GM19328 (cell line): ENCODE measurements around the gene EEA1.
"Not testable (repeated sequence)": the region's sequence is repeated elsewhere in the genome, so short reads cannot be mapped to it uniquely, and the experiment has no call there.

Source experiments
- ATAC-seq: cut with Tn5 transposase; IDR thresholded peaks from one replicate; pipeline ENCODE4 v1.9.1; 2021; ENCODE audit warnings: mild to moderate bottlenecking, moderate library complexity; ENCODE audit not compliant: unreplicated experiment

Gene EEA1

DNA sequence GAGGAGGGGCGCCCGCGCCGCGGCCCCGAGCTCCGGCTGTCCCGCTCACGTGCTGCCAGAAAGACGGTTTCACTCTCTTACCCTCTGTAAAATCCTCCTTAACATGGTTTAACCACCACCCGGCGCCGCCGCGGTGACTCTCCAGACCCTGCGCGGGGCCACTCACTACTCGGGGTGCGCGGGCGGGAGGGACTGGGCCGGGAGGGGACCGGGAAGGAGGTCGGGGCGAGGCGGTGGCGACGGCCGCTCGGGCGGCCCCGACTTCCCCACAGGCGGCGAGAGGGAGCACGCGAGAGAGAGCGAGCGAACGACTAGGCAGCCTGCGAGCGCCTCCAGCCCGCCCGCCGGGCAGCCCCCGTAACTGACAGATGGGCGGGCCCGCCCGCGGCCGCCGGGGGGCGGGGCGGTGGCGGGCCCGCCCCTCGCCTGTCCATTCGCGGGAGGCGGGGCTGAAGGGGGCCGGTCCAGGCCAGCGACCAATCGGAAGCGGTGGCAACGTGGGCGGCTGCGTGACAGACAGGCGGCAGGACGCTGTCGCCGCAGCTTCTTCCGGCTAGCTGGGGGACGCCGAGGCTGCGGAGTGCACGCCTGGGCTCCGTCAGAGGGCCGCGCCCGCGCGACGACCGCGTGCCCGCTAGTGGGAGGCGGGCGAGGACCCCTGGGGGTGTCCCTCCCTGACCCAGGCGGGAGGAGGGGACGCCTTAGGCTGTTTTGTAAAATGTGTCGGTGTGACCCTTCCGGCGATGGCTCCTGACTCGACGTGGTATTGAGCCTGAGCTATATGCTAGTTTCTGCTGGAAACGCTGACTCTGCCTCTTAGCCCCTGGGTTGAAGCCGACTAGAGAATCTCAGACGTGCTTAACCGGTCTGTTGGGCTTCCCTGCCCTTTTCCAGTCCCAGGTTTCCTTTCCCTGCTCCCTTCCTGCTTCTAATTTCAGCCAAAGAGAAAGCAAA is at the start of gene EEA1:
EEA1 (minus strand) TSS at position 334 of the 954 bp plus-strand sequence; CDS start at position 105, 229 bp downstream.
- ATAC-seq = peak; percentile 86

DNA sequence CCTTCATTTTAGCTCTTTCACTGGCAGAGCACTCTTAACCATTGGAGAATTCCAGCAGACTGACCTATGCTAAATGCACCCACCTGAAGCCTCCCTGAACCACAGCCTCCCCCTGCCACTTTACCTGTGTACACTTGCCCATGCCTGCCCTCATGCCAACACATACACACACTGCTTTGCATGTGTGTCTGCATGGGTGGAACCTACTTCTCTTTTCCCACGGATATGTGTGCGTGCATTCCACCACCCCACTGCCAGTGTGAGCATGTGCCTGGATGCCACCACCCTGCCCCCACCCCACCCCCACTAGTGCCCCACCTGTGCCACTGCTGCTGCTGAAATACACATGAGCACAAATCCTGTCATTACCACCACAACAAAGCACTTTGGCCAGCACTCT is 49.5 kb upstream of the EEA1 start:
- ATAC-seq = no peak

DNA sequence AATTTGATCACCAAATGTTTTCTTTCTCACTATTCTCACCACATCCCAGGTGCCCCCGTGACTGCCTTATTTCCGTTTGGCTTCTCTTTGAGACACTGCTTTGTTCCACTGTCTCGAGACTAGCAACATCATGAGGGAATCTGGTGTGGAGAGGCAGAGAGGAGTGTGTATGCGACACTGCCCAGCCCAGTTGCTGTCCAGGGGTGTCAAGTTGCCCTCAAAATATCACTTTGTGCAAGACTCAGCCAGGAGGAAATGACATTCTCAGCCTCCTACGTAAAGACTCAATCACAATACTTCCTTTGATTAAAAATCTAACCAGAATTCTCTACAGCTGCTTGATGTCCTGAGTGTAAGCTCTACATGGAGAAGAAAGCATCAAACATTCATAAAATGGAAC is 48.2 kb upstream of the EEA1 start:
- ATAC-seq = no peak

DNA sequence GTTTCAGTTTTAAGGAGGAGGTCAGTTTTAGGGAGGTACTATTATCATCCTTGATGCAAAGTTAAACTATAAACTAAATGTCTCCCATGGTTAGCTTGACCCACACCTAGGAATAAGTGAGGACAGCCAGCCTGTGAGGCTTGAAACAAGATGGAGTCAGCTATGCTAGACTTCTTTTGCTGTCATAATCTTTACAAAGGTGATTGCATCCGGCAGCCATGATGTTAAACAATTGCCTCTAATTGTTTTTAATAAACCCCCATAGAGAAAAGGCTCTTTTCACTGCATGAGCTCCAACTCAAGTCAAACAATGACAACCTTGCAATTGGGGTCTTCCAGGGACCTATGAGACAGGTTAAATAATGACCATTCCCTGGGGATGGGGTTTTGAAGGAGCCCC is 45.7 kb upstream of the EEA1 start:
- no peak for ATAC-seq

DNA sequence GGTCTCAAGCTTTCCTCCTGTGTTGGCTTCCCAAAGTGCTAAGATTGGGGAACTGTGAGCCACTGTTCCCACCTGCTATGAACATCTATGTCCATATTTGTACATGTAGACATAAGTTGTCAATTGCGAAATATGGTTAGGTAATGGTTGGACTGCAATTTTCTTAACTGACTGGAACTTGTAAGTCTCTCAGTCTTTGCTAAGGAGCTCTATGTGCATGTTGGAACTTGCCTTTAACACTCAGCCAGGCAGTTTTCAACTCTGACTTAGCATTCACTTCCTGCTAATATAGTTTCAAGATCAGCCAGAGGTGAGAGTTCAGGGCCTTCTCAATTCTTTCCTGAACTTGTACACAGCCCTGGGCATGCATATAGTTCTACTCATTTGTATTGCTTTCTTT is 44.5 kb upstream of the EEA1 start:
- no peak for ATAC-seq

DNA sequence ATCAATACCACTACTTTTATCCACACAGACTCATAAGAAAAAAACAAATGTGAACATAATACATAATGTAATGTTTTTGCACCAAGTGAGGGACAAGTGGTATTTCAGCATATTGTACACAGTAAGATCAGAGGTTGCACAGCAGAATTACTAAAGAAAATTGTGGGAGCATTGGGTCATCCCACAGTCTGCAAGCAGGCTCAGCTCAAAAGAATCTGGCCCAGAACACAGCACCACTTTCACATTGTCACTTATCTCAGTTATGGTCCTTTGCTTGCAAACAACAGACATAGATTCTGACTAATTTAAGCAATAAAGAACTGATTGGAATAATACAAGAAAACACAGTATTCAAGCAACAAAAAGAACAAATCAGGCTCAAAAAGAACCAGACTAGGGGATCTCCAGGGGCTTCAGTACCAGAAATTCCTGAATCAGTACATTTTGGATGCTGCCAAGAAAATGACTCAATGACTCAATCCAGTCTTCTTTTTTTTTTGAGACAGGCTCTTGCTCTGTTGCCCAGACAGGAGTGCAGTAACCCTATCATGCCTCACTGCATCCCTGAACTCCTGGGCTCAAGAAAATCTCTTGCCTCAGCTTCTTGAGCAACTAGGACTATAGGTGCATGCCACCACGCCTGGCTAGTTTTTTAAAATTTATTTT is 42.9 kb upstream of the EEA1 start:
- ATAC-seq = no peak

DNA sequence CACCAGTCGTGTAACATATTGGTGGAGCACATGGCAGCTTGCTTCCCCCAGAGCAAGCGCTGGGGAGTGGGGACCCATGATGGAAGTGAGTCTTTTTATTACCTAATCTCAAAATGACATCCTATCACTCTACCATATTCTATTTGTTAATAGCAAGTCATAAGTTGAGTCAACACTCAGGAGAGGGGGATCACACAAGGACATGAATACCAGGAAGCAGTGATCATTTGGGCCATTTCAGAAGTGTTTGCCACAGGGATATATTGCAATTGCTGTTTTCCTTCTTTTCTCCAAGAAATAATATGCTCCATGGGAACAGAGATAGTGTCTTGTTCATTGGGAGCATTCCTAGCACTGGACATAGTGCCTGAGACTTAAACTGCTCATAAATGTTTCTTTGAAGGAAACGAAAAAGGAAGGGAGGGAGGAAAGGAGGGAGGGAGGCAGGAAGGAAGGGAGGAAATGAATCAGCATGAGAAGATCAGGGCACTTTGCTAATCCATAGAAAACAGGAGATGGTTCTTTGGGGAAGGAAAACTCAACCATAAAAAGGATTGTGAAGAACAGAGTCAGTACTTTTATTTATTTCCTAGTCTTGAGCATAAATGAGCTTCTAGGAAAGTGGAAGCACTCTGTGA is 39.2 kb upstream of the EEA1 start:
- ATAC-seq = no peak

DNA sequence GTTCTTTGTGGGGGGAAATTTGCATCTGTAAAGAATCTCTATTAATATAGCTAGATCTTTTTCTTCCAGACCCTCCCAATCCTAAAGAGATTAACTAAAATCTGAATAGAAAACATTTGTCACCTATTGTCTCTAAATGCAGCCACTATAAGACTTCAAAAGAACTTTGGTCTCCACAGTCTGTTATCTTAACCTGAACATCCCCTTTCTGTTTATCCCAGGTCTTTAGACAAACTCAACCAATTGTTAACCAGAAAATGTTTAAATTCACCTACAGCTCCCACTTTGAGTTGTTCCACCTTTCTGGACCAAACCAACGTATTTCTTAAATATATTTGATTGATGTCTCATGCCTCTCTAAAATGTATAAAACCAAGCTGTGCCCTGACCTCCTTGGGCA is 35.3 kb upstream of the EEA1 start:
- ATAC-seq = not testable (repeated sequence)

DNA sequence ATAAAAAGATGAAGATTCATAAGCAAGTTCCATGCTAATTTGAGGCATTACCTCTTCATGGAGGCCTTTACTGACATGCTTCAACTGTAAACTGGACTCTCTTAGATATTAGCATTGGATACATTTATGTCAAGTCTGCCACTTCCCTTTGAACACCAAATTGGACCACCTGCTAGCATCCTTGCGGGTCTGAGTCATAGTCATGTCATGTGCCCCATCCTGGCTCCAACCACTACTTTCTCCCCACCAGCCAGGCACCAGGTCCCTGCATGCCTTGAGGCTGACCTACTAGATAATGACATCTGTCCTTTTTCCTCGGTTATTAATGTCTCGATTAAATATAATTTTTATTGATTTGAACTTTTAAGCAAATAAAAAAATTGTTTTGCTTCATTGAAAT is 32.9 kb upstream of the EEA1 start:
- no peak for ATAC-seq

DNA sequence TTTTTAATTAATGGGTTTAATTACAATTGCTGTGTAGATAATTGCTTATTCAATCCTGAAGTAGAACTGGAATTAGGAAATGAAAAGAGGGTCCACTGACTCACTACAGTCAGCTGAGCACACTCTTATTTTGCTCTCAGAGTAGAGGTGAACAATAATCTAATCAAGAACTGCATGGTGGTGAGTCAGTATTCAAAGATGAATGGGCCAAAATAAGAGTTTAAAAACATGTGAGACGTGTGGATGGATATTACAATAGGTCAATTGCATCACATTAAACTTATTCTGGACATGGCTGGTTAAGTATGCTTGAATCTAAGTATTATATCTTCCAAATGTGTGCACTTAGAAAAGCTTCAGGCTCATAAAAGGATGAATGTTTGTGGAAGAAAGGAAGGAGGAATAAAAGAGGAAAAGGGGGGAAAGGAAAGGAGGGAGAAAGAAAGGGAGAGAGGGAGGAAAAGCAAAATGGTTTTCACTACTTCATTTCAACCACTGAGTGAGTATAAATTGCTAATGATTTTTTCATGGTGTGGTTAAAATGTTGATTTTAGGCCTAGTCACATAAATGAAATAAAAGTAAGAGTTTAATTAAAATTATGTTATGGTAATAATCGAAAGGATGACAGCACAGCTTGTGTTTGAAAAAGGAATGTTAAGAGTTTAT is 27.0 kb upstream of the EEA1 start:
- ATAC-seq = no peak

DNA sequence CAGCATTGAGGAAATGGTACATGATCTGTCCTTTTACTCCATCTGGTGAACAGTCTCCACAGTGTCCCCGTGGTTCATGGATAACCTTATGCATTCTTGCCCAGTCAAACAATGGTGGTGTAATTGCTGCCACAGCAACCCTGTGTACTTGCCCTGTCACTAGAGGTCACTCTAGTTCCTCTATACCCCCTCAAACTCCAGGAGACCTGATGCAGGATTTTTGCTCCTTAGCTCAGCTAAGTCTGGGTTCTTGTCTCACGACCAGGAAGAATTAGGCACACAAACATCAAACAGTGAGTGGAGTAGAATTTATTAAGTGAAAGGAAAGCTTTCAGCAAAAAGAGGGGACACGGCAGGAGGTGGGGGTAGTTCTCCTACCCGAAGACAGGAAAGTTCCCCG is 24.7 kb upstream of the EEA1 start:
- ATAC-seq = no peak

DNA sequence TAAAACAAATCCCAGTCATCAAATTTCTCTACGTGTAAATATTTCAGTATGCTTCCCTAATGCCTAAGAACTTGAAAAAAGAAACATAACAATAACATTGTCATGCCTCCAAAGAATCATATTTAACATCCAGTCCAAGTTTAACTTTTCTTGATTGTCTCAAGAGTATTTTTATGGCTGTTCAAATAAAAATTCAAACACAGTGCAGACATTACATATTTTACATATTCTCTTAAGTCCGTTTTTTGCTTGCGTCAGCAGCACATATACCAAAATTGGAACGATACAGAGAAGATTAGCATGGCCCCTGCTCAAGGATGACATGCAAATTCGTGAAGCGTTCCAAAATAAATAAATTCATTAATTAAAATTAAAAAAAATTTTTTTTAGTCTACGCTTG is 23.3 kb upstream of the EEA1 start:
- no peak for ATAC-seq

DNA sequence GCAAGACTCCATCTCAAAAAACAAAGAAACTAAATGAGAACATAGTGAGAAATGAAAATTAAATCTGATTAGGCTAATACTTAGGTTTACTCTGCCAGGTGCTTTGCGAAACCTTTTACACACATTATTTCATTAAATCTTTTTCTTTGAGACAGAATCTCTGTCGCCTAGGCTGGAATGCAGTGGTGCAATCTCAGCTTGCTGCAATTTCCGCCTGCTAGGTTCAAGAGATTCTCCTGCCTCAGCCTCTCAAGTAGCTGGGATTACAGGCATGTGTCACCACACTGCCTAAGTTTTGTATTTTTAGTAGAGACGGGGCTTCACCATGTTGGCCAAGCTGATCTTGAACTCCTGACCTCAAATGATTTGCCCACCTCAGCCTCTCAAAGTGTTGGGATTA is 21.9 kb upstream of the EEA1 start:
- no peak for ATAC-seq

DNA sequence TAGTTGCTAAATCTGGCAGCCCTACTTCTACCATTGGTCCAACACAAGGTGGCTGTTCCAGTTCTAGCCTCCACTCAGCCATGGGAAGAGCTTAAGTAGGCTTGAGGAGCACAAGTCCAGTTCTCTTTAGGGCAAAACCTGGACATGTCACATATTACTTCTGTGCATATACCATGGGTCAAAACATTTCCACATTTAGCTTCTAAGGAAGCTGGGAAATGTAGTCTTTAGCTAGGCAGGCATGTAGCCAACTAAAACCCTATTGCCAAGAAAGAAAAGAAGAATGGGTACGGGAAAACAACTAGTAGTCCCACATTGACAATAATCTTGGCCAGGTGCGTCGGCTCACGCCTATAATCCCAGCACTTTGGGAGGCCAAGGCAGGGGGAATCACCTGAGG is 20.9 kb upstream of the EEA1 start:
- ATAC-seq = no peak

DNA sequence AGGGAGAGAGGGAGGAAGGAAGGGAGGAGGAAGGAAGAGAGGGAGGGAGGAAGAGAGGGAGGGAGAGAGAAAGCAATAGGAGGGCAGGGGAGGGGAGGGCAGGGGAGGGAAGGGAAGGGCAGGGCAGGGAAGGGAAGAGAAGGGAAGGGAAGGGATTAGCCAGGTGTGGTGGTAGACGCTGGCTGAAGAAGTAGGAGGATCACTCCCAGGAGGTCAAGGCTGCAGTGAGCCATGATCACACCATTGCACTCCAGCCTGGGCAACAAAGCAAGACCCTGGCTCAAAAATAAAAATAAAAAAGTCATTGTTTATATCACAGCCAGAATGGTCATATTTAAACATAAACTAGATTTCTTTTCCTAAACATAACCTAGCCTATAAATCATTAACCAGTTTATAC is 20.4 kb upstream of the EEA1 start:
- no peak for ATAC-seq

DNA sequence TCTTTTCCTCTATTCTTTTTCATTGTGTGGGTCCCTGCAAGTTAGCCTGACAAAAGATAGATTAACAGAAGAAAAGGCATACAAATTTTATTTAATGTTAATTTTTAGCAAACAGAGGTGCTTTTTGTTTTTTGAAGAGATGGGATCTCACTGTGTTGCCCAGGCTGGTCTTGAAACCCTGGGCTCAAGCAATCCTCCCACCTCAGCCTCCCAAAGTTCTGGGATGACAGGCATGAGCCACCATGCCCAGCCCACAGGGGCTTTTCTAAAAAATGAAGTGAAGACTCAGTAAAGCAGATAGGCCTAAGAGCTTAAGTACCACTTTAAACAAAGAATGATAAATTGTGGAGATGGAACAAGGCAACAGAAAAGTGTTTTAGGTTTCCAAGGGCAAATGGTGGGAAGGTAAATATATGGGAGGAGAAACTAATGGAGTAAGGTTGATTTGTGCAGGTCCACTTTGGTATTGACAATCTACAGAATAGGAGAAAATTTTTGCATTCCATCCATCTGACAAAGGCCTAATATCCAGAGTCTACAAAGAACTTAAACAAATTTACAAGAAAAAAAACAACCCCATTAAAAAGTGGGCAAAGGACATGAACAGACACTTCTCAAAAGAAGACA is 18.6 kb upstream of the EEA1 start:
- no peak for ATAC-seq

DNA sequence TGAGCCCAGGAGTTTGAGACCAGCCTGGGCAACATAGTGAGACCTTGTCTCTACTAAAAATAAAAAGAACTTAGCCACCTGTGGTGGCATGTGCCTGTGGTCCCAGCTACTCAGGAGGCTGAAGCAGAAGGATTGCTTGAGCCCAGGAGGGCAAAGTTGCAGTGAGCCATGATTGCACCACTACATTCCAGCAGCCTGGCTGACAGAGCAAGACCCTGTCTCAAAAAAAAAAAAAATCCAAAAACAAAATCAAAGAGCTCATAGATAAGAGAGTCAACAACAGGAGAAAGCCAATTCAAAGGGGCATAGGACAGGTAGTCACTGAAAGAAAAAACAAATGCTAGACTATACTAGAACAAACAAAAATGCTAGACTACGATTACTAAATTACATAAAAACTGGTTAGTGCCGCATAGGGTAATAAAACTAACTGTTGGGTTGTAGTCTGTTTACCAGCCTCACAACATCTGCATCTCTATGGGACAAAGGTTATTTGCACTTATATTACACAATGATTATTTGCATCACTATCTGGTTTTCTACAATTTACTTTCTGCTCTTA is 16.6 kb upstream of the EEA1 start:
- no peak for ATAC-seq

DNA sequence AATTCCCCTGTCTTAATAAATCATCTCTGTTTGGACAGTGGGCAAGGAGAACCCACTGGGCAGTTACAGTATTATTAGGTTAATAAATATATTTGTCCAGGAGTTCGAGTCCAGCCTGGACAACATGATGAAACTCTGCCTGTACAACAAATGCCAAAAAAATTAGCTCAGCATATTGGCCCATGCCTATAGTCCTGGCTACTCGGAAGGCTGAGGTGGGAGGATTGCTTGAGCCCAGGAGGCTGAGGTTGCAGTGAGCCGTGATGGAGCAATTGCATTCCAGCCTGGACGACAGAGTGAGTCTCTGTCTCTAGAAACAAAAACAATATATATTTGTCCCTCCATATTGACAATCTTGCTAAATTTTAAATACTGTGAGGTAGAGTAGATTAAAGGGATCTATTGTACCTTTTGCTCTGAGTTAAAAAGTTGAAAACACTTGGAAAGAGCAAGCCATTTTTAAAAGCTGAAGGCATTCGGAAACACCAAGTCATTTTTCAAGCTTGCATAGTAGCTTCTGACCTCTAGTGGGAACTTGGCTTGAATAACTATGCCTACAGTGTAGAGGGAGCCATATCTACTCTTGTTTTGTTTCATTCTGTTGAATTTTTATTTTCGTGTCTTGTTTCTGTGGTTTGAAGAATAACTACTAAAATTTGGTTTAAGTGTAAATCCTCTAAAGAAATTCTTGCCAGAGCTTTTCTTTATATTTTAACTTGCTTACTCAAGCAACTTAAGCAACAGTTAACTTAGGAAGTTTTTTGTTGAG is 14.6 kb upstream of the EEA1 start:
- no peak for ATAC-seq

DNA sequence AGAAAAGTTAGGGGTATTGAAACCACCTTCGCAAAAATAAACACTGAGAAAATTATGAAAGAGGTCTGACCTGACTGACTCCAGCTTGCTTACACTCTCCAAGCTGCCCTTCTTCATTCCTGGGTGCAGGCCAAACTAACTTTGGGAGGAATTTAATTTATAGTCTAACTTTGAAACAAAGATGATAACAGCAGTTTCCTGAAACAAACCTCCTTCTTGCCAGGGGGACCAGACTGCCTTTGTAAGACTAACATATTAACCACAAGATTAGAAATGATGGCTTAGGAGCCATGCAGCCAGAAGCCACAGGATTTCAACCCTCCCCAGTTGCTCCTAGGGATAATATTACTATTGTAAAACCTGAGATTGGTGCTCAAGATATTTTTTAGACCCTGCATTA is 13.8 kb upstream of the EEA1 start:
- no peak for ATAC-seq

DNA sequence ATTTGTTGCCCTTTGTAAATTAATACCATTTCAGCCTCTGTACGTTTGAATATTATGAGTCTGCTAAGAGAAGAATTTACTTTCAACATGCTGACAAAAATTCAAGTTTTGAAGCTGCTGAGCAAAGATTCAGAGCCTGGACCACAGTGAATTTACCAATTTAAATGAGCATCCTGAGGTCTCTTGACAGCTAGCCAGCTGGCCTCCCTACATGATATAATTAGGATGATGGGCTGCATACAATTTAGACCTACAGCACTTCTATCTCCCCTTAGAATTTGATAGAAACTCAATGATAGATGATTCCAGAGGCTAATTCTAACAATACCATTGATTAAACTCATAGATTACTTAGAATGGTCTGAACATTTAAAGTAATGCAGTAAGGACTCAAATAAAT is 10.0 kb upstream of the EEA1 start:
- no peak for ATAC-seq
